Mammary epithelial cell (primary cell): ENCODE measurements around the gene CLDN4.

Experiments
- EZH2 ChIP-seq: IDR thresholded peaks from 2 replicates; pipeline ENCODE4 v1.6.1; 2012; ENCODE audit warnings: low read length, inconsistent platforms, borderline replicate concordance
- TF ChIP-seq, protein P1 (sequence below), 2 donors: IDR thresholded peaks in 1 of 2; conservative IDR thresholded peaks in 1 of 2; 2 replicates each; pipeline ENCODE4 v1.5.1; 2011 to 2012; ENCODE audit warnings: inconsistent platforms in 2 of 2, low read length in 2 of 2, mild to moderate bottlenecking in 2 of 2, control low read depth in 1 of 2, low read depth in 1 of 2; ENCODE audit not compliant: insufficient read depth in 1 of 2; ENCODE audit errors: extremely low read depth in 1 of 2

- TF ChIP-seq, protein P1, sequence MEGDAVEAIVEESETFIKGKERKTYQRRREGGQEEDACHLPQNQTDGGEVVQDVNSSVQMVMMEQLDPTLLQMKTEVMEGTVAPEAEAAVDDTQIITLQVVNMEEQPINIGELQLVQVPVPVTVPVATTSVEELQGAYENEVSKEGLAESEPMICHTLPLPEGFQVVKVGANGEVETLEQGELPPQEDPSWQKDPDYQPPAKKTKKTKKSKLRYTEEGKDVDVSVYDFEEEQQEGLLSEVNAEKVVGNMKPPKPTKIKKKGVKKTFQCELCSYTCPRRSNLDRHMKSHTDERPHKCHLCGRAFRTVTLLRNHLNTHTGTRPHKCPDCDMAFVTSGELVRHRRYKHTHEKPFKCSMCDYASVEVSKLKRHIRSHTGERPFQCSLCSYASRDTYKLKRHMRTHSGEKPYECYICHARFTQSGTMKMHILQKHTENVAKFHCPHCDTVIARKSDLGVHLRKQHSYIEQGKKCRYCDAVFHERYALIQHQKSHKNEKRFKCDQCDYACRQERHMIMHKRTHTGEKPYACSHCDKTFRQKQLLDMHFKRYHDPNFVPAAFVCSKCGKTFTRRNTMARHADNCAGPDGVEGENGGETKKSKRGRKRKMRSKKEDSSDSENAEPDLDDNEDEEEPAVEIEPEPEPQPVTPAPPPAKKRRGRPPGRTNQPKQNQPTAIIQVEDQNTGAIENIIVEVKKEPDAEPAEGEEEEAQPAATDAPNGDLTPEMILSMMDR (conservative IDR thresholded peaks at IDR 0.05 in 1 of 2, IDR thresholded peaks at IDR 0.05 in 1 of 2; ENCODE audit: extremely low read depth in 1 of 2, insufficient read depth in 1 of 2, low read depth in 1 of 2, low read length in 2 of 2), result no peak
- no peak for TF ChIP-seq EZH2
Observed at GRCh38 chr7:73828107-73828803, 2.5 kb upstream of the CLDN4 start.
